Stomach smooth muscle (tissue), 2 donors: ENCODE results near the gene SLC30A9.

Experiments used
- H3K27ac ChIP-seq: one replicate; pipeline ENCODE4 v1.7.0; 2013; ENCODE audit warnings: mild to moderate bottlenecking, low read length, inconsistent platforms
- H3K27me3 ChIP-seq, 2 donors: one replicate each; pipeline ENCODE4 v1.7.0; 2013; ENCODE audit warnings: low read length in 2 of 2; ENCODE audit not compliant: insufficient read depth in 2 of 2, control insufficient read depth in 1 of 2
- H3K36me3 ChIP-seq, 2 donors: one replicate each; pipeline ENCODE4 v1.7.0; 2013; ENCODE audit warnings: low read length in 2 of 2; ENCODE audit not compliant: control insufficient read depth in 2 of 2, insufficient read depth in 2 of 2
- H3K4me1 ChIP-seq: one replicate; pipeline ENCODE4 v1.7.0; 2013; ENCODE audit warnings: low read length; ENCODE audit not compliant: control insufficient read depth, insufficient read depth
- H3K4me3 ChIP-seq, 2 donors: one replicate each; pipeline ENCODE4 v1.7.0; 2013; ENCODE audit warnings: low read length in 2 of 2
- H3K9ac ChIP-seq, 2 donors: one replicate each; pipeline ENCODE4 v1.7.0; 2013; ENCODE audit warnings: low read length in 2 of 2, mild to moderate bottlenecking in 1 of 2
- H3K9me3 ChIP-seq, 2 donors: one replicate each; pipeline ENCODE4 v1.7.0; 2013; ENCODE audit warnings: low read length in 2 of 2; ENCODE audit not compliant: control insufficient read depth in 2 of 2
- donor health status: healthy.
- donor health status: Pancreatic carcinoma.

Gene SLC30A9

GRCh38 chr4:41999321-41999720 lies 9.0 kb downstream of the SLC30A9 start:
- no peaks in the 10 kb centered on the region for H3K4me1 ChIP-seq
- no peaks in the 10 kb centered on the region for H3K9me3 ChIP-seq
- H3K4me3 ChIP-seq = no peak overlapping the region
- no peak overlapping the region for H3K9ac ChIP-seq
- peaks cover 0 to 5% of the 10 kb centered on the region in 2 donors for H3K36me3 ChIP-seq
- no peak overlapping the region for H3K27ac ChIP-seq
- no peaks in the 10 kb centered on the region for H3K27me3 ChIP-seq

- Histone ChIP-seq H3K9ac (no peak overlapping the region), H3K27me3 (no peaks in the 10 kb centered on the region), H3K27ac (no peak overlapping the region), H3K36me3 (peaks cover 2 to 10% of the 10 kb centered on the region in 2 donors), H3K4me3 (no peak overlapping the region), H3K4me1 (no peaks in the 10 kb centered on the region), H3K9me3 (no peaks in the 10 kb centered on the region)
These were observed 17.9 kb downstream of the SLC30A9 start for GRCh38 chr4:42008011-42008786.

GRCh38 chr4:42015438-42015837 lies 25.1 kb downstream of the SLC30A9 start:
- Histone ChIP-seq H3K9ac (no peak overlapping the region), H3K4me3 (no peak overlapping the region), H3K27me3 (no peaks in the 10 kb centered on the region), H3K36me3 (peaks cover 0 to 5% of the 10 kb centered on the region in 2 donors), H3K27ac (no peak overlapping the region), H3K9me3 (no peaks in the 10 kb centered on the region), H3K4me1 (no peaks in the 10 kb centered on the region)

GRCh38 chr4:42018451-42018850 lies 28.1 kb downstream of the SLC30A9 start:
- H3K9me3 ChIP-seq = no peaks in the 10 kb centered on the region
- H3K36me3 ChIP-seq = peaks cover 9 to 10% of the 10 kb centered on the region in 2 donors
- no peaks in the 10 kb centered on the region for H3K4me1 ChIP-seq
- no peak overlapping the region for H3K4me3 ChIP-seq
- H3K27ac ChIP-seq = no peak overlapping the region
- no peak overlapping the region for H3K9ac ChIP-seq
- no peaks in the 10 kb centered on the region for H3K27me3 ChIP-seq

- H3K4me1 ChIP-seq = no peaks in the 10 kb centered on the region
- H3K27me3 ChIP-seq = no peaks in the 10 kb centered on the region
- no peak overlapping the region for H3K9ac ChIP-seq
- H3K9me3 ChIP-seq = no peaks in the 10 kb centered on the region
- peaks cover under 1 to 14% of the 10 kb centered on the region in 2 donors for H3K36me3 ChIP-seq
- H3K4me3 ChIP-seq = no peak overlapping the region
- H3K27ac ChIP-seq = no peak overlapping the region
These were observed 58.1 kb downstream of the SLC30A9 start for GRCh38 chr4:42048394-42048793.

DNA sequence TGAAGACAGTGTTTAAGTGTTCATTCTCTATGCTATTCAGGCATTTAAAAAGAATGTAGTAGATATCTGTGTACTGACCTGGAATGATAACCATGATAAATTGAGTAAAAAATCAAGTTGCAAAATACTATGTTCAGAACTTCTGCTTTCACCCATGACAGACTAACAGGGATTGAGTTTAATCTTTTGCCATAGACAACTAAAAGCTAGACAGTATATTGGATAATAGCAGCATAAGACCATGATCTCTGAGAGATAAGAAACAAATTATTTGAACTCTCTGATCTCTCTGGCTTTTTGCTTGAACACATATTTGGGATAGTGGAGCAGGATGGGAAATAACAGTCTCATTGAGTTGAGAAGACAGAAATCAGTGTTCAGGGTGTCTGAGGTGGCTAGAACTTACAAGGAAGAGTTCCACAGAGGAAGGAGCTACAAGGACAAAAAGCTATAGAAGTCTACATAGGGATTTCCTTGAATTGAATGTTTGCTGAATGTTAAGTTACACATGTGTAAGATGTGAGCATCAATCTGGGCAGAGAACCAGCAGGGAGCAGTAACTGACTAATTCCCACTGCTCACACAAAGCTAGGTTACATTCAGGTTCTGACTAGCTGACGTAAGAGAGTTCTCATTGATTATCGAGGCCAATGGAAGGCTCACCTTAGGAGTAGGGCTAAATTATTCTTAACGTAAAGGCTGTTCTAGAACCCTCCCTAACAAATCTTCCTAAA lies 60.4 kb downstream of the SLC30A9 start:
- peaks cover 3 to 13% of the 10 kb centered on the region in 2 donors for H3K36me3 ChIP-seq
- no peaks in the 10 kb centered on the region for H3K4me1 ChIP-seq
- no peak overlapping the region for H3K27ac ChIP-seq
- no peaks in the 10 kb centered on the region for H3K27me3 ChIP-seq
- no peak overlapping the region for H3K9ac ChIP-seq
- H3K9me3 ChIP-seq = no peaks in the 10 kb centered on the region
- no peak overlapping the region for H3K4me3 ChIP-seq

DNA sequence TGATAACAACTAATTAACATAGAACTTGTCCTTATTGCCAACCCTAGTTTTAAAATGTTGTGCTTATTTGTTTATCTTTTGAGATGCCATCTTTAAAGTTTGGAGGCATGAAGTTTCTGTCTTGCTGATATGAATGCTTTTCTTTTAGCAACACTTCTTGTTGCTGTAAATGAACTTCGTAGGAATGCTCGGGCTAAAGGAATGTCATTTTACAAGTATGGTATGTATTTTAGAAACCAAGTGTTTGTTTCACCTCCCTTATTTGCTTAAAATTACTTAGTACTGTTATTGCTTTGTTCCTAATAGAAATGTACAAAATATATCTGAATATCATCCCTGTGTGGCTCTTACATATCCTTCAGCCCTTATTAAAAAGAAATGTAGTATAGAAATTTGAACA lies 76.1 kb downstream of the SLC30A9 start:
- Histone ChIP-seq H3K9ac (no peak overlapping the region), H3K9me3 (no peaks in the 10 kb centered on the region), H3K4me3 (no peak overlapping the region), H3K4me1 (no peaks in the 10 kb centered on the region), H3K36me3 (peaks cover 11 to 21% of the 10 kb centered on the region in 2 donors), H3K27me3 (no peaks in the 10 kb centered on the region), H3K27ac (no peak overlapping the region)

DNA sequence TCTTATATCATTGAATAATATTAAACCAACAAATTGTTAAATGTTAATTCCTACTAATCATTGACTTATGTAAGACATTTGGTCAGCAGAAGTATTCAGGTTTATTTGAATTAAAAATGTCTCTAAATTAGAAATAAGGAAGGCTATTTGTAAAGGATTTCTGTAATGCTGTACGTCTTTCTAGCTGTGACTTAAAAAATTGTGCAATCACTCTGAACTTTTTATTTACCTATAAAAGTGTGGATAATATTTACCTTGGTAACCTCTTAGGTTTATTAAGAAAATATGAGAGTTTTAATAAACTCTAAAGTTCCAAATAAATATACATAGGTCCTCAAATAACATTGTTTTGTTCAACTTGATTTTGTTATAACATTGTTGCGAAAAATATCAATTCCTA lies 76.9 kb downstream of the SLC30A9 start:
- H3K9ac ChIP-seq = no peak overlapping the region
- no peak overlapping the region for H3K27ac ChIP-seq
- no peak overlapping the region for H3K4me3 ChIP-seq
- H3K36me3 ChIP-seq = peaks cover 11 to 23% of the 10 kb centered on the region in 2 donors
- no peaks in the 10 kb centered on the region for H3K9me3 ChIP-seq
- no peaks in the 10 kb centered on the region for H3K4me1 ChIP-seq
- no peaks in the 10 kb centered on the region for H3K27me3 ChIP-seq

GRCh38 chr4:42070463-42070862 lies 80.1 kb downstream of the SLC30A9 start:
- no peak overlapping the region for H3K9ac ChIP-seq
- H3K9me3 ChIP-seq = no peaks in the 10 kb centered on the region
- H3K36me3 ChIP-seq = peaks cover 10 to 15% of the 10 kb centered on the region in 2 donors
- no peaks in the 10 kb centered on the region for H3K27me3 ChIP-seq
- H3K4me1 ChIP-seq = no peaks in the 10 kb centered on the region
- no peak overlapping the region for H3K4me3 ChIP-seq
- H3K27ac ChIP-seq = no peak overlapping the region

- H3K9ac ChIP-seq = no peak overlapping the region
- no peaks in the 10 kb centered on the region for H3K4me1 ChIP-seq
- H3K27me3 ChIP-seq = no peaks in the 10 kb centered on the region
- no peaks in the 10 kb centered on the region for H3K9me3 ChIP-seq
- H3K27ac ChIP-seq = no peak overlapping the region
- no peak overlapping the region for H3K4me3 ChIP-seq
- peaks cover 8 to 11% of the 10 kb centered on the region in 2 donors for H3K36me3 ChIP-seq
These were observed 84.0 kb downstream of the SLC30A9 start for GRCh38 chr4:42074294-42074693.
